ENCODE results near the gene RRP36.

DNA sequence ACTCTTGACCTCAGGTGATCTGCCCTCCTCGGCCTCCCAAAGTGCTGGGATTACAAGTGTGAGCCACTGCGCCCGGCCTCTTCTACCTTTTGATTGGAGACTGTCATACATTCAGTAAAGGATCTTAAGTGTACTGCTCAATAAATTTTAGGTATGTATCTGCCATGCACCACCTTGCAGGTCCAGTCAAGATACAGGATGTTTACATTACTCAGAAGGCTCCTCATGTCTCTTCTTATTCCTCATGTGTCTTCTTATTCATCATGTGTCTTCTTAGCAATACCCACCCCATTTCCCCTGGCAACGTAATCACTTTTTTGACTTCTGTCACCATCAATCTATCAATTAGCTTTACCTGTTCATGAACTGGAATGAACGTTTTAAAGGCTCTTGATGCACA is 15.6 kb upstream of the RRP36 start:
- TF ChIP-seq, protein P1, sequence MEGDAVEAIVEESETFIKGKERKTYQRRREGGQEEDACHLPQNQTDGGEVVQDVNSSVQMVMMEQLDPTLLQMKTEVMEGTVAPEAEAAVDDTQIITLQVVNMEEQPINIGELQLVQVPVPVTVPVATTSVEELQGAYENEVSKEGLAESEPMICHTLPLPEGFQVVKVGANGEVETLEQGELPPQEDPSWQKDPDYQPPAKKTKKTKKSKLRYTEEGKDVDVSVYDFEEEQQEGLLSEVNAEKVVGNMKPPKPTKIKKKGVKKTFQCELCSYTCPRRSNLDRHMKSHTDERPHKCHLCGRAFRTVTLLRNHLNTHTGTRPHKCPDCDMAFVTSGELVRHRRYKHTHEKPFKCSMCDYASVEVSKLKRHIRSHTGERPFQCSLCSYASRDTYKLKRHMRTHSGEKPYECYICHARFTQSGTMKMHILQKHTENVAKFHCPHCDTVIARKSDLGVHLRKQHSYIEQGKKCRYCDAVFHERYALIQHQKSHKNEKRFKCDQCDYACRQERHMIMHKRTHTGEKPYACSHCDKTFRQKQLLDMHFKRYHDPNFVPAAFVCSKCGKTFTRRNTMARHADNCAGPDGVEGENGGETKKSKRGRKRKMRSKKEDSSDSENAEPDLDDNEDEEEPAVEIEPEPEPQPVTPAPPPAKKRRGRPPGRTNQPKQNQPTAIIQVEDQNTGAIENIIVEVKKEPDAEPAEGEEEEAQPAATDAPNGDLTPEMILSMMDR (conservative IDR thresholded peaks at IDR 0.05; ENCODE audit: low read depth, low read length), result no peak
- TF ChIP-seq EZH2 (IDR thresholded peaks at IDR 0.05; ENCODE audit: low read length, unreplicated experiment), result no peak
- no peak for TF ChIP-seq EZH2phosphoT487 (IDR thresholded peaks at IDR 0.05; ENCODE audit: borderline replicate concordance, low read length)
